Sigmoid colon (tissue), 7 donors: Measurements from ENCODE around the gene ATOH8. TPM values are rescaled to one million over a fixed set of nuclear protein-coding genes. Genes with fewer than 3 reads are reported as not detected.

Experiments
- DNase-seq: peaks from one replicate; pipeline ENCODE4 v3.0.0-alpha.2; 2019
- H3K27ac ChIP-seq, 4 donors: fragments of 200-600 bp; sonication (generic); one replicate each; pipeline ENCODE4 v1.5.1; 2016 to 2019; ENCODE audit warnings: mild to moderate bottlenecking in 1 of 4
- H3K27me3 ChIP-seq, 3 donors: fragments of 200-600 bp; sonication (generic); one replicate each; pipeline ENCODE4 v1.5.1; 2019; ENCODE audit warnings: mild to moderate bottlenecking in 1 of 3
- H3K36me3 ChIP-seq, 4 donors: fragments of 200-600 bp; sonication (generic); one replicate each; pipeline ENCODE4 v1.5.1; 2016 to 2019
- H3K4me1 ChIP-seq, 4 donors: fragments of 200-600 bp; sonication (generic); one replicate each; pipeline ENCODE4 v1.5.1; 2017 to 2019
- H3K4me3 ChIP-seq, 4 donors: fragments of 200-600 bp; sonication (generic); one replicate each; pipeline ENCODE4 v1.5.1; 2017 to 2019; ENCODE audit warnings: mild to moderate bottlenecking in 2 of 4, moderate library complexity in 1 of 4
- H3K9me3 ChIP-seq, 4 donors: fragments of 200-600 bp in 3 of 4; sonication (generic) in 3 of 4; one replicate each; pipeline versions ENCODE4 v1.5.1 to v1.6.1; 2013 to 2019
- CTCF ChIP-seq, 4 experiments: fragments of 450-650 bp in 3 of 4; fragments of 200-600 bp in 1 of 4; IDR thresholded peaks; one replicate each; pipeline ENCODE4 v1.5.1; 2016 to 2019; ENCODE audit warnings: antibody characterized with exemption in 4 of 4, mild to moderate bottlenecking in 3 of 4, moderate library complexity in 2 of 4
- EP300 ChIP-seq, 4 donors: sonication (generic); formaldehyde crosslinking; IDR thresholded peaks; one replicate each; pipeline ENCODE4 v1.6.1; 2017; ENCODE audit warnings: antibody characterized with exemption in 4 of 4
- POLR2A ChIP-seq, 2 donors: fragments of 450-650 bp; IDR thresholded peaks; one replicate each; pipeline ENCODE4 v1.6.1; 2016; ENCODE audit warnings: antibody characterized with exemption in 2 of 2, mild to moderate bottlenecking in 2 of 2, moderate library complexity in 2 of 2
- POLR2AphosphoS5 ChIP-seq, 4 donors: sonication (generic); formaldehyde crosslinking; IDR thresholded peaks; one replicate each; pipeline ENCODE4 v1.6.1; 2017; ENCODE audit warnings: antibody characterized with exemption in 4 of 4
- WGBS, 2 donors: extraction: QIAGEN DNeasy Blood & Tissue Kit; methylation state at CpG; one replicate each; pipeline ENCODE4 v1.1.7; 2013; 5-methylcytosine and 5-hydroxymethylcytosine counted together
- intact Hi-C: fragments of 100-400 bp; cut with DNase I; formaldehyde crosslinking; loops from one replicate; pipeline ENCODE4 v1.15.1; 2023
- polyA plus RNA-seq, 3 donors: library from polyadenylated mRNA; stranded (reverse); fragments of 200-250 nt; gene quantifications; one replicate each; pipeline ENCODE4 v1.2.3, GENCODE V29; 2013
- total RNA-seq, 4 donors: library from RNA; depleted of rRNA; stranded (reverse); fragments of >200 nt; gene quantifications; one replicate each; pipeline ENCODE4 v1.1.0, GENCODE V29; 2016
- donor health status: healthy with polysubstance abuse.
- donor health status: Bipolar disorder and iron deficiency.
- donor health status: healthy.

Gene ATOH8
- total and polyA plus RNA-seq, 7 donors, result 1.6 to 20.6 (median 12.4) TPM

GRCh38 chr2:85789271-85789670 is 35.5 kb downstream of the ATOH8 start:
- H3K4me3 ChIP-seq, result no peak overlapping the region
- no peaks in the 10 kb centered on the region for H3K27me3 ChIP-seq
- H3K27ac ChIP-seq, result no peak overlapping the region
- intact Hi-C loops, result loop anchor here (5.0 kb wide), 1 partner anchor 42 kb away; no protein-coding TSS in a partner anchor
- no peak for TF ChIP-seq POLR2AphosphoS5 (IDR thresholded peaks at IDR 0.05)
- no peak for TF ChIP-seq CTCF (IDR thresholded peaks at IDR 0.05)
- no peak for TF ChIP-seq EP300 (IDR thresholded peaks at IDR 0.05)
- TF ChIP-seq POLR2A (IDR thresholded peaks at IDR 0.05), result no peak
- 88 to 92% methylated on average over 5 of the region's 5 CpGs for WGBS, 2 donors
- H3K9me3 ChIP-seq, result no peaks in the 10 kb centered on the region
- peaks cover 0 to 51% (median 43%) of the 10 kb centered on the region in 4 donors for H3K4me1 ChIP-seq
- peak; percentile 45 for DNase-seq
- peaks cover 0 to 13% (median 0%) of the 10 kb centered on the region in 4 donors for H3K36me3 ChIP-seq

GRCh38 chr2:85790032-85790431 is 36.2 kb downstream of the ATOH8 start:
- H3K9me3 ChIP-seq, result no peaks in the 10 kb centered on the region
- peaks cover 0 to 13% (median 0%) of the 10 kb centered on the region in 4 donors for H3K36me3 ChIP-seq
- H3K4me3 ChIP-seq, result no peak overlapping the region
- WGBS, 2 donors, result 70 to 75% methylated on average over 4 of the region's 4 CpGs
- H3K27me3 ChIP-seq, result no peaks in the 10 kb centered on the region
- no peak for TF ChIP-seq CTCF (IDR thresholded peaks at IDR 0.05)
- no peak for TF ChIP-seq EP300 (IDR thresholded peaks at IDR 0.05)
- no peak for TF ChIP-seq POLR2A (IDR thresholded peaks at IDR 0.05)
- no peak for TF ChIP-seq POLR2AphosphoS5 (IDR thresholded peaks at IDR 0.05)
- no peak overlapping the region for H3K27ac ChIP-seq
- intact Hi-C loops, result no loop called here
- H3K4me1 ChIP-seq, result peaks cover 0 to 51% (median 42%) of the 10 kb centered on the region in 4 donors
- DNase-seq, result peak; percentile 44

GRCh38 chr2:85790499-85791188 is 36.9 kb downstream of the ATOH8 start:
- DNase-seq, result peak; percentile 64
- Histone ChIP-seq H3K27ac (no peak overlapping the region), H3K27me3 (no peaks in the 10 kb centered on the region), H3K36me3 (peaks cover 0 to 13% (median 0%) of the 10 kb centered on the region in 4 donors), H3K4me3 (no peak overlapping the region), H3K4me1 (peaks cover 0 to 49% (median 42%) of the 10 kb centered on the region in 4 donors), H3K9me3 (no peaks in the 10 kb centered on the region)
- no peak for TF ChIP-seq EP300 (IDR thresholded peaks at IDR 0.05)
- TF ChIP-seq CTCF (IDR thresholded peaks at IDR 0.05), result no peak
- no peak for TF ChIP-seq POLR2A (IDR thresholded peaks at IDR 0.05)
- TF ChIP-seq POLR2AphosphoS5 (IDR thresholded peaks at IDR 0.05), result no peak
- intact Hi-C loops, result no loop called here
- WGBS, 2 donors, result 74% methylated on average over 12 of the region's 12 CpGs

DNA sequence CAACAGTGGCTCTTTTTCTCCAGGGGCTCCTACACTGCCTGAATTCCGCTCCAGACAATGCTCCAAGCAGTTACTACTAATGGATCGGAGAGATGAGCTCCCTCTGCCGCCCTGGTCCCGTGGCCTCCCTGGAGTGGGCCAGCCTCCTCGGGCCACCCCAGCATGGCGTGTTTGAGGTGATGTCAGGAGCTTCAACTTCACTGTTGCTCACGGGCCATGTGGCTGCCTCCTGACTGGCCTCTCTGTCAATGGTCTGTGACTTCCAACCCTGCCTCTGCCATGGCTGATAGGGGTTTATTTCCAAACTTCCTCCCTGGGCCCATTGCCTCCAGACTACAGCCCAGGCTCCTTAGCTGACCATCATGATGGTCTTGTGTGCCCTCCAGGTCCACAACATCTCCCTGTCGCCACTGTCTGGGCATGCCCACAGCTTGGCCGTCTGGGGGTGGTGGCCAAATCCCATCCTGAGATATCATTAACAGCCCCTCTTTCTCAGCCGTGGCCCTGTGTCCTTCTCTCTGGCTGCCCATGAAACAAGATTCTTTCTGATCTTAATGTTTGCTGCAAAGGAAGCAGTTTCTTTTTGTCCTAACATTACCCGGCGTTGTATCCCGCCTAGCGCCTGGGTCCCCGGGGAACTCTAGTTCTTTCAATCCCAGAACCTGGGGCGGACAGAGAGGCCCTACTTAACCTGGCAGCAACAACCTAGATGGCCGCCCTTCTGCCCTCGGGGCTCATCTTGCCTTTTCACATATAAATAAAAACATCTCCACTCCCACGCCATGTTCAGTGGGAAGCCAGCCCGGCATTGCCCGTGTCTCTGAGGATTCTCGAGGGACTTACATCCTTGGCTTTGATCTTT is 38.1 kb downstream of the ATOH8 start:
- TF ChIP-seq EP300 (IDR thresholded peaks at IDR 0.05) (no peak), POLR2A (IDR thresholded peaks at IDR 0.05) (no peak), POLR2AphosphoS5 (IDR thresholded peaks at IDR 0.05) (no peak), CTCF (IDR thresholded peaks at IDR 0.05) (no peak)
- H3K27me3 ChIP-seq, result no peaks in the 10 kb centered on the region
- intact Hi-C loops, result no loop called here
- H3K36me3 ChIP-seq, result peaks cover 0 to 11% (median 0%) of the 10 kb centered on the region in 4 donors
- H3K4me1 ChIP-seq, result peaks cover 0 to 49% (median 42%) of the 10 kb centered on the region in 4 donors
- H3K27ac ChIP-seq, result peak overlapping the region in 2 of 4 donors; percentile 46 to 82
- no peak overlapping the region for H3K4me3 ChIP-seq
- no peaks in the 10 kb centered on the region for H3K9me3 ChIP-seq
- 89 to 92% methylated on average over 22 of the region's 22 CpGs for WGBS, 2 donors
- peak; percentile 68 for DNase-seq
